Upper lobe of right lung (tissue), 1 donor: ENCODE results near the gene SLC35E1. TPM values are rescaled to one million over a fixed set of nuclear protein-coding genes. Genes with fewer than 3 reads are reported as not detected.
A peak's percentile ranks its signal among the peaks of the same experiment; 100 is the strongest.

Experiments
- ATAC-seq: fragments of 200-7000 bp; cut with Tn5 transposase; one replicate; pipeline ENCODE4 v1.9.1; 2020; ENCODE audit warnings: mild to moderate bottlenecking, moderate library complexity
- DNase-seq: peaks from one replicate; pipeline ENCODE4 v3.0.0-alpha.2; 2020
- H3K27ac ChIP-seq: fragments of 200-600 bp; one replicate; pipeline ENCODE4 v1.8.0; 2022
- H3K27me3 ChIP-seq: fragments of 200-600 bp; one replicate; pipeline ENCODE4 v1.8.0; 2022; ENCODE audit warnings: mild to moderate bottlenecking
- H3K36me3 ChIP-seq: fragments of 200-600 bp; one replicate; pipeline ENCODE4 v1.8.0; 2022
- H3K4me1 ChIP-seq: fragments of 200-600 bp; one replicate; pipeline ENCODE4 v1.8.0; 2022
- H3K4me3 ChIP-seq: fragments of 200-600 bp; one replicate; pipeline ENCODE4 v1.8.0; 2022; ENCODE audit warnings: mild to moderate bottlenecking
- H3K9me3 ChIP-seq: fragments of 200-600 bp; one replicate; pipeline ENCODE4 v1.8.0; 2022
- intact Hi-C: fragments of 100-400 bp; cut with DNase I; formaldehyde crosslinking; loops from one replicate; pipeline ENCODE4 v1.11.0; 2022
- total RNA-seq: library from RNA; stranded (reverse); fragmentation: NEBNext Ultra II Directional; extraction: Animal tissue kit (Norgen Biotek cat#: 25700); gene quantifications from one replicate; pipeline ENCODE4 v1.2.1, GENCODE V29; 2021
- TF ChIP-seq, protein P1 (sequence below): fragments of 200-600 bp; IDR thresholded peaks from one replicate; pipeline ENCODE4 v1.8.0; 2022; ENCODE audit warnings: antibody characterized with exemption
- donor health status: DM: no; HTN: yes; CAD: no; lungs with severe emphysema.

The SLC35E1 gene
- total RNA-seq, 1 donor from 2014 or later = 51.2 TPM

DNA sequence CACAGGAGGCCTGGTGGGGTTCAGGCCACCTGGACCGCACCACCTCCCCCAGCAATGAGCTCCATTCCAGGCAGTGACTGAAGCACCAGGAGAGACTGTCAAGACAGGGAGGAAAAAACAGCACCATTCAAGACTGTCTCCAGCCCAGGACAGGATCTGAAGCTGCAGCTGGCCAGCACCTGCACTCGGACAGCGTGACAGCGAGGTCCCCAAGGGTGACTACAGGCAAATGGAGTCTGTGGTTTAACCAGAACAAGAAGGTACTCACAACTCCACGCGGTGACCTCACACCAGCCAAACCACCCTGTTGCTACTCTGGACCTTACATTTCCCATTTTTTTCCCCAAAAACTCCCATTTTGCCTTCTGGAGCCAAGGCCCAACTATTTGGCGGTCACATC lies 46.0 kb upstream of the SLC35E1 start:
- TF ChIP-seq, protein P1, sequence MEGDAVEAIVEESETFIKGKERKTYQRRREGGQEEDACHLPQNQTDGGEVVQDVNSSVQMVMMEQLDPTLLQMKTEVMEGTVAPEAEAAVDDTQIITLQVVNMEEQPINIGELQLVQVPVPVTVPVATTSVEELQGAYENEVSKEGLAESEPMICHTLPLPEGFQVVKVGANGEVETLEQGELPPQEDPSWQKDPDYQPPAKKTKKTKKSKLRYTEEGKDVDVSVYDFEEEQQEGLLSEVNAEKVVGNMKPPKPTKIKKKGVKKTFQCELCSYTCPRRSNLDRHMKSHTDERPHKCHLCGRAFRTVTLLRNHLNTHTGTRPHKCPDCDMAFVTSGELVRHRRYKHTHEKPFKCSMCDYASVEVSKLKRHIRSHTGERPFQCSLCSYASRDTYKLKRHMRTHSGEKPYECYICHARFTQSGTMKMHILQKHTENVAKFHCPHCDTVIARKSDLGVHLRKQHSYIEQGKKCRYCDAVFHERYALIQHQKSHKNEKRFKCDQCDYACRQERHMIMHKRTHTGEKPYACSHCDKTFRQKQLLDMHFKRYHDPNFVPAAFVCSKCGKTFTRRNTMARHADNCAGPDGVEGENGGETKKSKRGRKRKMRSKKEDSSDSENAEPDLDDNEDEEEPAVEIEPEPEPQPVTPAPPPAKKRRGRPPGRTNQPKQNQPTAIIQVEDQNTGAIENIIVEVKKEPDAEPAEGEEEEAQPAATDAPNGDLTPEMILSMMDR = no peak
- H3K4me1 ChIP-seq = peaks cover 47% of the 10 kb centered on the region

DNA sequence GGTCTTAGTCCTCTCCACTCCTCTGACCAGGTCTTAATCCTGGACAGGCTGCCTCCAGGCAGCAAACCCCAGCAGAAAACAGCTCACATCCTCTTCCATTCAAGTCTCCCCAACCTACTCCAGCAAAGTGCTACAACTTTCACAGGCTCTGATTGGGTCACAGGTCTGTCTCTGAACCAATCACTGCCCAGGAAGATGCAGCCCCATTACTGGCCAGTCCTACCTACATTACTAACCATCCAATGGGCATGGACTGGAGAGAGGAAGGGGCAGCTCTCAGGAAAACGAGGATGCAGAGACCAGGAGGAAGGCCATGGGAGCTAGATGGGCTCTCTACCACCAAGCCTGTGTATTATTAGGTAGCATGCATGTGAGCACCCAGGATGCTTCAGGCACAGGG lies 43.6 kb upstream of the SLC35E1 start:
- Histone ChIP-seq H3K4me1 (peaks cover 54% of the 10 kb centered on the region), H3K4me3 (no peak overlapping the region), H3K36me3 (no peaks in the 10 kb centered on the region), H3K9me3 (no peaks in the 10 kb centered on the region), H3K27ac (no peak overlapping the region), H3K27me3 (no peaks in the 10 kb centered on the region)
- ATAC-seq = no peak
- DNase-seq = no peak
- TF ChIP-seq, protein P1 = no peak
- intact Hi-C loops = no loop called here

More for the DNA sequence above, 46.0 kb upstream of the SLC35E1 start:
- intact Hi-C loops = no loop called here
- no peak overlapping the region for H3K27ac ChIP-seq
- H3K4me3 ChIP-seq = no peak overlapping the region
- H3K27me3 ChIP-seq = no peaks in the 10 kb centered on the region
- H3K9me3 ChIP-seq = no peaks in the 10 kb centered on the region
- ATAC-seq = no peak
- no peak for DNase-seq
- H3K36me3 ChIP-seq = no peaks in the 10 kb centered on the region

DNA sequence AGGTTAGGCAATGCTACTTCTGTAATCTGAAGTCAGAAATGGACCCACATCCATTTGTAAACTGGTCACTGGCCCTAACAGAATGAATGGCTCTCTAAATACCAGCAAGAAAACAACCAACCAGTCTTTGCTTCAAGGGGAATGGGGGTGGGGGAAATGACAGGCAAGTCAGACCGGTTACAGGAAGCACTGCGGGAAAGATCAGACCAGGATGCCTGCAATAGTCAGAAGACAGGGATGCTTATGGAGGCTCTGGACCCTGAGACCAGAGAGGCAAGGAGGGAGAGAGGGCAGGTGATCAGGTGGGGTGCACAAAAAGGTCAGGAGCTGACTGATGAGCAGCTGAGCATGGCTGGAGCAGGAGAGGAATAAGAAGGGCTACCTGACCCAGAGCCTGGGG lies 42.7 kb upstream of the SLC35E1 start:
- H3K36me3 ChIP-seq = no peaks in the 10 kb centered on the region
- H3K27ac ChIP-seq = no peak overlapping the region
- TF ChIP-seq, protein P1 = no peak
- peaks cover 58% of the 10 kb centered on the region for H3K4me1 ChIP-seq
- no peaks in the 10 kb centered on the region for H3K9me3 ChIP-seq
- H3K4me3 ChIP-seq = no peak overlapping the region
- no peaks in the 10 kb centered on the region for H3K27me3 ChIP-seq
- ATAC-seq = no peak
- DNase-seq = no peak
- intact Hi-C loops = no loop called here

DNA sequence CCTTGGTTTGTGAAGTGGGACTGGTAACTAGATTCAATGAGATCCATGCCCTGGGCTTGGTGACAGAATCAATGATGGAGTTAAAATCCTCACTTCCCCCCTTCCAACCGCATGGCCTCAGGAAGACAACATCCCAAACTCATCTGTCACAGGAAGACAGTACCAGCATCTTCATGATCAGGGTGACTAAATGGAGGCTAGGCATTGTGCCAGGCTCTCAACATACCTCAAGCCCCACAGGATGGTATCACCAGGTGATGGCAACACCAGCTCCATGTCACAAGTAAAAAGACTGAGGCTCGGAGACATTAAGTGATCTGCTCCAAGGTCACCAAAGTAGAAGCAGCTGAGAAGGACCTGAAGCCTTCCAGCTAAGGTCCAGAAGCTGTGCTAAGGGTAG lies 41.6 kb upstream of the SLC35E1 start:
- Histone ChIP-seq H3K4me1 (peaks cover 56% of the 10 kb centered on the region), H3K36me3 (no peaks in the 10 kb centered on the region), H3K9me3 (no peaks in the 10 kb centered on the region), H3K27me3 (no peaks in the 10 kb centered on the region), H3K4me3 (no peak overlapping the region), H3K27ac (no peak overlapping the region)
- TF ChIP-seq, protein P1 = no peak
- intact Hi-C loops = no loop called here
- DNase-seq (no peak), ATAC-seq (no peak)

DNA sequence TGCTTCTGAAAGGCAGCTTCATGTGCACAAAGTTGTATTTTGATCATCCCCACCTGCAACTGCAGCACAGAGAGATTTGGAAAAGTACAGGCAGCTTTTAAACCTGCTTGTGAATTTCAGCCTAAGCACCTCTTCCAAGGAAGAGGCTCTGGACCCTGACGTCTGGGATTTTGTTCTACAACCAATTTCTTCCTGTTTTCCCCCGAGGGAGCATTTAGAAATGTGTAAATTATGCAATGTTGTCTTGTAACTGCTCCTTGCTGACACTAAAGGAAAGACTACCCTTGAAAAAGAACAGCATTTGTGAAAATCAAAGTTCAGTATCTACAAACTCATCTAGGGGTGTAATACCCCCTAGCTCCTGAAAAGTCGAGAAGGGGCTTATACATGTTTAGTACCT lies 40.4 kb upstream of the SLC35E1 start:
- DNase-seq (no peak), ATAC-seq (no peak)
- peaks cover 65% of the 10 kb centered on the region for H3K4me1 ChIP-seq
- intact Hi-C loops = no loop called here
- H3K27ac ChIP-seq = peak overlapping the region; percentile 47
- H3K27me3 ChIP-seq = no peaks in the 10 kb centered on the region
- H3K4me3 ChIP-seq = no peak overlapping the region
- H3K36me3 ChIP-seq = no peaks in the 10 kb centered on the region
- H3K9me3 ChIP-seq = no peaks in the 10 kb centered on the region
- TF ChIP-seq, protein P1 = no peak

DNA sequence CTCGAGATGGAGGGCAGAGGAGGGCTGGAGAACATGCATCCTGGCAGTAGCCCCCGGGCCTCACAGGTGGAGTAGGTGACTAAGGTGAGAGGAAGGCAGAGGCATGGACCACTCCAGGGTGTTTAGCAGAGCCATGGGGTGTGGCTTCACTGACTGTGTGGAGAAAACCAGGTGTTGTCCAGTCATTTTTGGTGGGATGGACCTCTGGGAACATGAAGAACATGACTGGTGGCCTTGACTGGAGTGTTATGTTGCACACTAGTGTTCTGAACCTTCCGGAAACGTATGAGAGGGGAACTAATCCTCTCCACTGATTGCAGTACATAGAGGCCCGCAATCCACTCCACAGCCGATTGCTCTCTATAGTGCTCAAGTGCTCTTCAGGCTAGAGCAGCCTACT lies 38.9 kb upstream of the SLC35E1 start:
- no peak overlapping the region for H3K4me3 ChIP-seq
- H3K4me1 ChIP-seq = peaks cover 68% of the 10 kb centered on the region
- H3K9me3 ChIP-seq = no peaks in the 10 kb centered on the region
- DNase-seq (no peak), ATAC-seq (peak; percentile 80)
- TF ChIP-seq, protein P1 = no peak
- no peaks in the 10 kb centered on the region for H3K36me3 ChIP-seq
- intact Hi-C loops = no loop called here
- no peaks in the 10 kb centered on the region for H3K27me3 ChIP-seq
- H3K27ac ChIP-seq = peak overlapping the region; percentile 17
